HepG2 (cell line): ENCODE results near the gene GNL1. TPM values are rescaled to one million over a fixed set of nuclear protein-coding genes. Genes with fewer than 3 reads are reported as not detected.

Experiments
- BRCA1 ChIP-seq: sonication (generic); formaldehyde crosslinking; IDR thresholded peaks from 2 replicates; pipeline ENCODE4 v1.4.0; 2020; ENCODE audit warnings: missing genetic modification reagents
- CBX5 ChIP-seq: sonication (generic); formaldehyde crosslinking; IDR thresholded peaks from 2 replicates; pipeline ENCODE4 v1.4.0; 2020; ENCODE audit warnings: missing genetic modification reagents, borderline replicate concordance
- HDAC1 ChIP-seq: sonication (generic); formaldehyde crosslinking; IDR thresholded peaks from 2 replicates; pipeline ENCODE4 v1.5.1; 2020; ENCODE audit warnings: mild to moderate bottlenecking, missing genetic modification reagents
- HES4 ChIP-seq: sonication (generic); formaldehyde crosslinking; IDR thresholded peaks from 2 replicates; pipeline ENCODE4 v1.9.0; 2021; ENCODE audit warnings: mild to moderate bottlenecking, missing genetic modification reagents, borderline replicate concordance
- HOXA9 ChIP-seq: sonication (generic); formaldehyde crosslinking; IDR thresholded peaks from 2 replicates; pipeline ENCODE4 v1.8.1; 2022; ENCODE audit warnings: missing genetic modification reagents, mild to moderate bottlenecking, moderate library complexity, borderline replicate concordance
- KAT2B ChIP-seq: fragments of 150-350 bp; IDR thresholded peaks from 2 replicates; pipeline ENCODE4 v1.6.1; 2014; ENCODE audit warnings: low read depth, low read length, borderline replicate concordance
- MTF1 ChIP-seq: sonication (generic); formaldehyde crosslinking; IDR thresholded peaks from 2 replicates; pipeline ENCODE4 v1.5.0; 2020; ENCODE audit warnings: missing genetic modification reagents
- MYC ChIP-seq: sonication (generic); formaldehyde crosslinking; IDR thresholded peaks from 2 replicates; pipeline ENCODE4 v1.9.0; 2021; ENCODE audit warnings: missing genetic modification reagents, borderline replicate concordance
- NFYB ChIP-seq: sonication (generic); formaldehyde crosslinking; IDR thresholded peaks from 2 replicates; pipeline ENCODE4 v1.4.0; 2020; ENCODE audit warnings: missing genetic modification reagents
- NR3C1 ChIP-seq: sonication (generic); formaldehyde crosslinking; IDR thresholded peaks from 2 replicates; pipeline ENCODE4 v1.4.0; 2020; ENCODE audit warnings: missing genetic modification reagents
- PPARG ChIP-seq: conservative IDR thresholded peaks from 2 replicates; pipeline ENCODE4 v1.6.1; 2016; ENCODE audit warnings: missing biosample characterization, missing genetic modification reagents
- SP1 ChIP-seq, 2 experiments: fragments of 450-650 bp in 1 of 2; sonication (generic) in 1 of 2; formaldehyde crosslinking in 1 of 2; IDR thresholded peaks; 2 replicates each; pipeline versions ENCODE4 v1.4.0 to v1.6.1; 2016 to 2020; ENCODE audit warnings: missing genetic modification reagents in 1 of 2
- TBX2 ChIP-seq: sonication (generic); formaldehyde crosslinking; IDR thresholded peaks from 2 replicates; pipeline ENCODE4 v1.5.0; 2020; ENCODE audit warnings: missing genetic modification reagents, mild to moderate bottlenecking, borderline replicate concordance
- TIGD3 ChIP-seq: sonication (generic); formaldehyde crosslinking; IDR thresholded peaks from 2 replicates; pipeline ENCODE4 v1.5.1; 2020; ENCODE audit warnings: mild to moderate bottlenecking, missing genetic modification reagents, borderline replicate concordance
- WIZ ChIP-seq: sonication (generic); formaldehyde crosslinking; IDR thresholded peaks from 2 replicates; pipeline ENCODE4 v1.5.1; 2020; ENCODE audit warnings: mild to moderate bottlenecking, missing genetic modification reagents
- ZBTB43 ChIP-seq: sonication (generic); formaldehyde crosslinking; conservative IDR thresholded peaks from 2 replicates; pipeline ENCODE4 v1.4.0; 2020; ENCODE audit warnings: missing genetic modification reagents
- ZNF180 ChIP-seq: sonication (generic); formaldehyde crosslinking; IDR thresholded peaks from 2 replicates; pipeline ENCODE4 v1.4.0; 2020; ENCODE audit warnings: low read depth, missing genetic modification reagents, borderline replicate concordance
- ZNF274 ChIP-seq: sonication (generic); formaldehyde crosslinking; IDR thresholded peaks from 2 replicates; pipeline ENCODE4 v1.5.1; 2020; ENCODE audit warnings: mild to moderate bottlenecking, missing genetic modification reagents
- ZNF510 ChIP-seq: sonication (generic); formaldehyde crosslinking; IDR thresholded peaks from 2 replicates; pipeline ENCODE4 v1.4.0; 2020; ENCODE audit warnings: low read depth, mild to moderate bottlenecking, missing genetic modification reagents
- ZNF570 ChIP-seq: sonication (generic); formaldehyde crosslinking; IDR thresholded peaks from 2 replicates; pipeline ENCODE4 v1.4.0; 2020; ENCODE audit warnings: mild to moderate bottlenecking, missing genetic modification reagents, borderline replicate concordance
- ZNF589 ChIP-seq: sonication (generic); formaldehyde crosslinking; conservative IDR thresholded peaks from 2 replicates; pipeline ENCODE4 v1.8.0; 2022; ENCODE audit warnings: mild to moderate bottlenecking, moderate library complexity, missing genetic modification reagents
- ZNF607 ChIP-seq: sonication (generic); formaldehyde crosslinking; IDR thresholded peaks from 2 replicates; pipeline ENCODE4 v1.5.1; 2020; ENCODE audit warnings: missing genetic modification reagents, mild to moderate bottlenecking, borderline replicate concordance
- ZNF674 ChIP-seq: sonication (generic); formaldehyde crosslinking; IDR thresholded peaks from 2 replicates; pipeline ENCODE4 v1.5.0; 2020; ENCODE audit warnings: low read depth, mild to moderate bottlenecking, missing genetic modification reagents
- ZSCAN20 ChIP-seq: sonication (generic); formaldehyde crosslinking; IDR thresholded peaks from 2 replicates; pipeline ENCODE4 v1.4.0; 2020; ENCODE audit warnings: missing genetic modification reagents, mild to moderate bottlenecking, borderline replicate concordance
- polyA plus RNA-seq, 8 experiments: library from polyadenylated mRNA; depleted of rRNA in 3 of 8; stranded (reverse) in 7 of 8; unstranded in 1 of 8; fragments of >200 nt; fragmentation: Illumina TruSeq in 4 of 8; extraction: Trizol in 4 of 8; gene quantifications; 2 replicates each; pipeline versions ENCODE4 v1.2.1 to v1.2.3, GENCODE V29; 2011 to 2016; ENCODE audit warnings: low read depth in 4 of 8, missing spikeins in 1 of 8, mixed read lengths in 1 of 8; ENCODE audit not compliant: insufficient read depth in 1 of 8
- total RNA-seq, 5 experiments: library from RNA; depleted of rRNA; stranded (reverse); fragments of >200 nt; fragmentation: Illumina TruSeq; extraction: Trizol; gene quantifications; 2 replicates each; pipeline ENCODE4 v1.2.3, GENCODE V29; 2016; ENCODE audit warnings: low read depth in 1 of 5
- TF ChIP-seq, protein P1 (sequence below): sonication (generic); formaldehyde crosslinking; IDR thresholded peaks from 2 replicates; pipeline ENCODE4 v1.4.0; 2020; ENCODE audit warnings: missing genetic modification reagents
- TF ChIP-seq, protein P2 (sequence below): sonication (generic); formaldehyde crosslinking; IDR thresholded peaks from 2 replicates; pipeline ENCODE4 v1.5.0; 2020; ENCODE audit warnings: missing genetic modification reagents

GNL1 gene
- total and polyA plus RNA-seq, 2 of the 13 experiments (the other 11 are each of a cell fraction or from before 2014, with no cell fraction given) = 35.0 to 55.6 TPM

DNA sequence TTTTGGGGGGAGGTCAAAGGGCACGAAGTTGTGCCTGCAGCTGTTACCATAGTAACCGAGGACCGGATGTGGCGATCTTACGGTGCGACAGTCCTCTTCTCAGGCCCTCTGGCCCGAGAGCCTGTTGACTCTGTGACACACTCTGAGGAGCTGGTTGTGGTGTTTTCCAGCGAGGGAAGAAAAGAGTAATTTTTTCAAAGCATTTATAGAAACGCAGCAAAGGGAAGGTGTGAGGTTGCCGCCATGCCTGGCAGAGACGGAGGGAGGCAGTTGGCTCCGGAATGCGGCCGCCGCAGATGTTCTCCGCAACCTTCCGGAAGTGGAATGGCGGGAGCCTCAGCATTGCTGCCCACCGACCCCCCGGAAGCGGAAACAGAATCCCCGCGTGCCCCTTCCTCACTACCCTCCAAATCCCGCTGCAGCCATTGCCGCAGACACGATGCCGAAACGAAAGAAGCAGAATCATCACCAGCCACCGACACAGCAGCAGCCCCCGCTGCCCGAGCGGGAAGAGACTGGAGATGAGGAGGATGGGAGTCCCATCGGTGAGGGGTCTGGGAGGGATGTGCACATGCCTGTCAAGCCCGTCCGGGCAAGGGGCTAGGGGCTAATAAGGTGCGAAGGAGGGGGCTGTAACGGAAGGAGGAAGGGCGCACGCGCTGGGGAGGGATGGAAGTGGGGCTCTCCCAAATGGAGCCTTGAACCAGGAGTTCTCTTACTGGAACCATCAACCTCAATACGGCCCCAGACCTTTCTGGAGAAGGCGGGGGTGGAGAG lies 805 bp upstream of the GNL1 start, which contains the start of gene PRR3 (continued):
- TF ChIP-seq ZNF274 (CRISPR knock-in tag) (peak; percentile 96), HES4 (CRISPR knock-in tag) (peak; percentile 77), ZSCAN20 (CRISPR knock-in tag) (no peak), TBX2 (CRISPR knock-in tag) (peak; percentile 85), TIGD3 (CRISPR knock-in tag) (peak; percentile 87; the same call in 1 of the 2 replicates), BRCA1 (CRISPR knock-in tag) (no peak), ZNF510 (peak; percentile 89; the same call in 1 of the 2 replicates), MYC (CRISPR knock-in tag) (peak; percentile 99), ZNF180 (no peak), ZNF570 (0 out of 2 replicates have a peak, but pooled peaks have one; percentile 88), HDAC1 (CRISPR knock-in tag) (peak; percentile 98), ZNF674 (CRISPR knock-in tag) (peak; percentile 98), ZNF589 (peak; percentile 89; the same call in 1 of the 2 replicates), NFYB (CRISPR knock-in tag) (no peak; the same call in 1 of the 2 replicates), ZBTB43 (no peak), ZNF607 (CRISPR knock-in tag) (peak; percentile 95), MTF1 (CRISPR knock-in tag) (no peak; the same call in 1 of the 2 replicates), CBX5 (CRISPR knock-in tag) (peak; percentile 73; the same call in 1 of the 2 replicates), WIZ (CRISPR knock-in tag) (peak; percentile 86; the same call in 1 of the 2 replicates), HOXA9 (CRISPR knock-in tag) (peak; percentile 96), SP1 (IDR thresholded peaks at IDR 0.05) (no peak), SP1 (CRISPR knock-in tag; IDR thresholded peaks at IDR 0.05) (no peak), NR3C1 (CRISPR knock-in tag) (no peak), KAT2B (no peak), PPARG (CRISPR knock-in tag) (peak; percentile 40; the same call in 1 of the 2 replicates)
- TF ChIP-seq, protein P1, sequence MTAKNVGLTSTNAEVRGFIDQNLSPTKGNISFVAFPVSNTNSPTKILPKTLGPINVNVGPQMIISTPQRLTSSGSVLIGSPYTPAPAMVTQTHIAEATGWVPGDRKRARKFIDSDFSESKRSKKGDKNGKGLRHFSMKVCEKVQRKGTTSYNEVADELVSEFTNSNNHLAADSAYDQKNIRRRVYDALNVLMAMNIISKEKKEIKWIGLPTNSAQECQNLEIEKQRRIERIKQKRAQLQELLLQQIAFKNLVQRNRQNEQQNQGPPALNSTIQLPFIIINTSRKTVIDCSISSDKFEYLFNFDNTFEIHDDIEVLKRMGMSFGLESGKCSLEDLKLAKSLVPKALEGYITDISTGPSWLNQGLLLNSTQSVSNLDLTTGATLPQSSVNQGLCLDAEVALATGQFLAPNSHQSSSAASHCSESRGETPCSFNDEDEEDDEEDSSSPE (CRISPR knock-in tag) = peak; percentile 95
- TF ChIP-seq, protein P2, sequence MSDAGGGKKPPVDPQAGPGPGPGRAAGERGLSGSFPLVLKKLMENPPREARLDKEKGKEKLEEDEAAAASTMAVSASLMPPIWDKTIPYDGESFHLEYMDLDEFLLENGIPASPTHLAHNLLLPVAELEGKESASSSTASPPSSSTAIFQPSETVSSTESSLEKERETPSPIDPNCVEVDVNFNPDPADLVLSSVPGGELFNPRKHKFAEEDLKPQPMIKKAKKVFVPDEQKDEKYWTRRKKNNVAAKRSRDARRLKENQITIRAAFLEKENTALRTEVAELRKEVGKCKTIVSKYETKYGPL (CRISPR knock-in tag) = peak; percentile 74; the same call in 1 of the 2 replicates
